ENCODE measurements around the gene ZNF91.
"Not testable (repeated sequence)": the region's sequence is repeated elsewhere in the genome, so short reads cannot be mapped to it uniquely, and the experiment has no call there.

The ZNF91 gene

DNA sequence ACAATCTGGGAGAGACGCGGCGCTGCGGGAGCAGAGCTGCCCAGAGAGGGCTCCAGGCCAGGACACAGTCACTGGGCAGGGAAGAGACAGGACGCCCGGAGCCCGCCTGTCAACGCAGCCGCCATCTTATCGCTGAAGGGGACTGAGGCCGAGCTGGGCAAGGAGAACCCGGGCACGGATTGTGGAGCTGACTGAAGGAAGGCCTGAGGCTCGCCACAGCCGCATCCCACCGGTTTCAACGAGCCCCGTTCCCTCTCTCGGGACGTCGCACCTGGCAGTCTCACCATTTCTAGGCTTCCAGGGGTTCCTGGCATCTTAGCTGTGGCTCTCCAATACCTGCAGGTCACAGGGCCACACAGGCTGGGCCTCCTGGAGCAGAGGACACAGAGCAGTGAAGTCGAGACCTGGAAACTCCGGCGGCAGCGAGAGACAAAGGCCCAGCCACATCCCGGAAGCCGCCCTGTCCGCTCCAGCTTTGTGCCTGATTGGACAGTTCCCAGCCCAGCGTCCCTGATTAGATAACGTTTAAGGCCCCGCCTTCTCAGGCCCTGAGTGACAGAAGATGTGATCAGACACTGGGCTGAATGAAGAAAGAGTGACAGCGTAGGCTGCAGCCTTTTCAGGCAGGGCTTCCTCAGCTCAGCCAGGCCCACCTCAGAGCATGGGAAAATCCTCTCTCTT lies at the start of gene ZNF91:
Gene ZNF91, minus strand, starts transcription at position 431 of the 681 bp plus-strand sequence. Its CDS starts 117 bp downstream, at position 314.
- DNase-seq = peak; percentile 97

DNA sequence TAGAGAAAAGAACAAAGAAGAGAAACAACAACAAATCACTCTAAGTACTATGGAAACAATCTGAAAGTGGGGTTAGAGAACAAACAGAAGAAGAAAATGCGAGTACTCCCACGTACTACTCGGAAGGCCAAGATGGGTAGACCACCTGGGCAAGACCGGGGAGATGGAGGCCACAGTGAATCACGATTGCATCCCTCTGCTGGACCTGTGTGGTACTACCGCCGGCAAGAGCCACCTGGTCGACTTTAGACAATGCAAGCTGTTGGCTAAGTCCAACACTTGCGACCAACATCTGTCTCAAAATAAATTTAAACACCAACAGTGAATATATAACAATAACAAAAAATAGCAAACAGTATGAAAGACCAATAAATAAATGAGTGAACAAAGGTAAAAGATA lies 45.5 kb upstream of the ZNF91 start:
- DNase-seq = no peak

DNA sequence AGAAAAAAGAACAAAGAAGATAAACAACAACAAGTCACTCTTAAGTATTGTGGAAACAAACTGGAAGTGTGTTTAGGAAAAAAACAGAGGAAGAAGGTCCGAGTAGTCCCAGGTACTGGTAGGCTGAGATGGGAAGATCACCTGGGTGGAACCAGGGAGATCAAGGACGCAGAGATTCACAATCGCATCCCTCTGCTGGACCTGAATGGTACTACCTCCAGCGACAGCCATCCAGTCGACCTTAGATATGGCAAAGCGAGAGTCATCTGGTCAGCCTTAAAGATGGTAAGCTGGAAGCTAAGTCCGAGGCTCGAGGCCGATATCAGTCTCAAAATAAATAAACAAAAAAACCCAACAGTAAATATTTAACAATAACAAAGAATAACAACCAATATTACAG lies 44.9 kb upstream of the ZNF91 start:
- no peak for DNase-seq

DNA sequence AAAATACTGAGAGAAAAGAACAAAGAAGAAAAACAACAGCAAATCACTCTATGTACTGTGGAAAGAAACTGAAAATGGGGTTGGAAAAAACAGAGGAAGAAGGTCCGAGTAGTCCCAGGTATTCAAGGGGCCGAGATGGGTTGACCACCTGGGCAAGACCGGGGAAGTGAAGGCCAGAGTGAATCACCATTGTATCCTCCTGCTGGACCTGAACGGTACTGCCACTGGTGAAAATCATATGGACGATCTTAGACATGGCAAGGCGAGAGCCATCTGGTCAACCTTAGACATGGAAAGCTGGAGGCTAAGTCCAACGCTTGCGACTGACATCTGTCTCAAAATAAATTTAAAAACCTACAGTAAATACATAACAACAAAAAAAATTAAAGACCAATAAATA lies 44.4 kb upstream of the ZNF91 start:
- DNase-seq = no peak

DNA sequence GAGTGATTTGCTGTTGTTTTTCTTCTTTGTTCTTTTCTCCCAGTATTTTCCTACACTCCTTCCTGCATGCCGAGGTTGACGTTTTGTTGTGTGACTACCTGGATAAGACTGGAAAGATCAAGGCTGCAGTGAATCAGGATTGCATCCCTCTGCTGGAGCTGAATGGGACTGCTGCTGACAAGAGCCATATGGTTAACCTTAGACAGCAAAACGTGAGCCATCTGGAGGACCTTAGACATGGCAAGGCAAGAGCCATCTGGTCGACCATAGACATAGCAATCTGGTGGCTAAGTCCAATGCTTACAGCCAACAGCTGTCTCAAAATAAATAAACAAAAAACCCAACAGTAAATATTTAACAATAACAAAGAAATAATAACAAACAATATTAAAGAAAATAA lies 42.6 kb upstream of the ZNF91 start:
- DNase-seq = no peak

DNA sequence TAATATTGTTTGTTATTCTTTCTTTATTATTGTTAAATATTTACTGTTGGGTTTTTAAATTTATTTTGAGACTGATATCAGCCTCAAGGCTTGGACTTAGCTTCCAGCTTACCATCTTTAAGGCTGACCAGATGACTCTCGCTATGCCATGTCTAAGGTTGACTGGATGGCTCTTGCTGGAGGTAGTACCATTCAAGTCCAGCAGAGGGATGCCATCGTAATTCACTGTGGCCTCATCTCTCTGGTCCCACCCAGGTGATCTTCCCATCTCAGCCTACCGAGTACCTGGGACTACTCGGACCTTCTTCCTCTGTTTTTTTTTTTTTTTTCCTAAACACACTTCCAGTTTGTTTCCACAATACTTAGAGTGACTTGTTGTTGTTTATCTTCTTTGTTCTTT lies 41.7 kb upstream of the ZNF91 start:
- DNase-seq = no peak

DNA sequence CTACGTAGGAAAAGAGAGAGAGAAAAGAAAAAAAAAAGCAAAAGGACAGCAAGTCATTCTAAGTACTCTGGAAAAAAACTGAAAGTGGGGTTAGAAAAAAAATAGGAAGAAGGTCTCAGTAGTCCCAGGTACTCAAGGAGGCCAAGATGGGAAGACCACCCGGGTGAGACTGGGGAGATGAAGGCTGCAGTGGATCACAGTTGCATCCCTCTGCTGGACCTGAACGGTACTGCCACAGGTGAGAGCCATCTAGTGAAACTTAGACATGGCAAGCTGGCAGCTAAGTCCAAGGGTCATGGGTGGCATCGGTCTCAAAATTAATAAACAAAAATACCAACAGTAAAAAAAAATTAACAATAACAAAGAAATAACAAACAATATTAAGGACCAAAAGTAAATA lies 41.0 kb upstream of the ZNF91 start:
- no peak for DNase-seq

DNA sequence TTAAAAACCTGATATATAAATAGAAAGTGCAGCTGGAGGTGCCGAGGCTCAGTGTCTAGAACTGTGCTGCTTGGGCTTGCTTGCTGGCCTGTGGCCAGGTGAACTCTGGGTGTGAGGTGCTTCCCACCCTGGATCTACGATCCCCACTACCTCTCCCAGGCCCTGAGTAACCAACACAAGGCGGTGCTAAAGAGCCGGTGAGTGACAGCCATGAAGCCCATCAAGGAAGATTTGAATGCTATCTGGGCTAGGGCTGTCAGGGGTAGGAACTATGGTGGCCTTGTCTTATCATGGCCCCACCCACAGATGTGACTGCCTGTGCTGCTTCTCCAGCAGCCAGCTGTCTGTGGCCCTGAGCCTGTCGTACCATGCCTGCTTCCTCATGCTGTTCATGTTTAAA lies 25.6 kb upstream of the ZNF91 start:
- no peak for DNase-seq

DNA sequence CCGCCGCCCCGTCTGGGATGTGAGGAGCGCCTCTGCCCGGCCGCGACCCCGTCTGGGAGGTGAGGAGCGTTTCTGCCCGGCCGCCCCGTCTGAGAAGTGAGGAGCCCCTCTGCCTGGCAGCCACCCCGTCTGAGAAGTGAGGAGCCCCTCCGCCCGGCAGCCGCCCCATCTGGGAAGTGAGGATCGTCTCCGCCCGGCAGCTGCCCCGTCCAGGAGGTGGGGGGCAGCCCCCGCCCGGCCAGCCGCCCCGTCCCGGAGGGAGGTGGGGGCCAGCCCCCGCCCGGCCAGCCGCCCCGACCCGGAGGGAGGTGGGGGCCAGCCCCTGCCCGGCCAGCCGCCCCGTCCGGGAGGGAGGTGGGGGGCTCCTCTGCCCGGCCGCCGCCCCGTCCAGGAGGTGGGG lies 24.0 kb upstream of the ZNF91 start:
- not testable (repeated sequence) for DNase-seq

DNA sequence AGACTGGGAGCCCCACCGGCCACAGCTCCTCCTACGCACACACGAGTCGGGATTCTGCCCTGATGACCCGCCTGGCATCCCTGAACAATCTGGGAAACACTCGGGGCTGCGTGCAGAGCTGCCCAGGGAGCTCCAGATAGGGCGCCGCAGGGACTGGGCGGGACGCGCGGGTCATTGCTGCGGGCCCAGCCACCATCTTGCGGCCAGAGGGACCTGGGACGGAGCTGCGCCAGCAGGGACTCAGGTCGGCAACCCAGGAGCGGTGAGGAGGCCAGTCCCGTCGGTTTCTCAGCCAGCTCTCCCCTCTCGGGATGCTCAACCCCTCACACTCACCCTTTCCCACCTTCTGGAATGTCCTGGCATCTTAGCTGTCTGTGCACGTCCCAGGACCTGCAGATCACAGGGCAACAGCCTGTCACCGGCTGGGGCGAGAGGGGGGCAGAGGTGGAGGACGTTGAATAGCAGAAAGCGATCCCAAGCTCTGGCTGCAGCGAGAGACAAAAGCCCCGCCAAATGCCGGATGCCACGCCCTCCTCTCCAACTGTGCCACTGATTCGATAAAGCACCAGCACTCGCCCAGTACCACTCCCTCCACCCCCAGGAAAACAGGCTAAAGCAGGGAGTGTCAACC lies 20.4 kb upstream of the ZNF91 start:
- no peak for DNase-seq

DNA sequence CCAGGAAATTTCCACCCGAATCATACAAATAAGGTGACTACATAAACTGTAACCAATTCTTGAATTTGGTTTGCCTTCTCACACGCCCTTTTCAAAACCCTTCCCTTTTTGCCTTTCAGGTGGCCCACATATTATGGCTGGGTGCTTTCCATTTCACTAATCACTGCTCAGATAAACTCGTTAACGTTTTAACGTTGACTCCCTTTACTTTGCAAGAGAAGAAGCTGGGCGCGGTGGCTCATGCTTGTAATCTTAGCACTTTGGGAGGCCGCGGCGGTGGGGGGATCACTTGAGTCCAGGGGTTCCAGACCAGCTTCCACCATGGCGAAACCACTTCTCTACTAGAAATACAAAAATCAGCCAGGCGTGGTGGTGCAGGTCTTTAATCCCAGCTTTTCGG lies 19.8 kb upstream of the ZNF91 start:
- DNase-seq = no peak

DNA sequence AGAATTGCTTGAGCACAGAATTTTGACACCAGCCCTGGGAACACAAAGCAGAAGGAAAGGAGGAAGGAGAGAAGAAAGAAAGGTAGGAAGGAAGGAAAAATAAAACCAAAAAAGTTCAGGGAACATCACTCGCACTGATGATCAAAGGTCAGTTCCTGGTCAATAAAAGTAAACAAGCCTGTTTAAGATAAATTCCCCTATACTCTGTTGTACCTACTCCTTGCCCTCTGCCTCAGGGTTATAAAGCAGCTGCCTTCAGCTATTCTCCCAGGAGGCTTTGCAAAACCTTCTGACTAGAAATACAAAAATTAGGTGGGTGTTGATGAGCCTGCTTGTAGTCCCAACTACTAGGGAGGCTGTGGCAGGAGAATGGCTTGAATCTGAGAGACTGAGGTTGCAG lies 14.9 kb upstream of the ZNF91 start:
- DNase-seq = no peak

DNA sequence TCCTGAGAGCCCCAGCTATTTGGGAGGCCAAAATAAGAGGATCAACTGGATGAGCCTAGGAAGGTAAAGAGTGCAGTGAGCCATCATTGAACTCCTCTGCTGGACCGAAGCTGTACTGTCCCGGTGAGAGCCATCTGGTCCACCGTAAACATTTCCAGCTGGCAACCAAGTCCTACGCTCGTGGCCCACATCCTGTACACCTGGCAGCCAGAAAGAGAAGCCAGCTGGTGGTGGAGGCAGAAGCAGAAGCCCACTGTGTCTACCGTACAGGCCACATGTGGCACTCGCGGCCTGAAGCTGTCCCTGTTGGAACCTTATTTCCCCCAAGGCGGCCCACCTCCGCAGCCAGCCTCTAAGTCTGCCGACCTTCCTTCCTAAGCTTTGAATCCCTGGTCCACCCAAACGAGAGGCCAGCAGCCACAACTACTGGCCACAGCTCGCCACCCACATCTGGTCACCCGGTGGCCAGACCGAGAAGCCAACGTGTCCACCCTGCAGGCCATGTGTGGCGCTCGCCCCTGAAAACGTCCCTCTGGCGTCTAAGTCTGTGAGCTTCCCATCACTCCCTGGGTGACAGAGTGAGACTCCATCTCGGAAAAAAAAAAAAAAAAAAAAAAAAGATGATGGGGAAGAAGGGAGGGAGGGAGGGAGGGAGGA lies 14.2 kb upstream of the ZNF91 start:
- DNase-seq = no peak

DNA sequence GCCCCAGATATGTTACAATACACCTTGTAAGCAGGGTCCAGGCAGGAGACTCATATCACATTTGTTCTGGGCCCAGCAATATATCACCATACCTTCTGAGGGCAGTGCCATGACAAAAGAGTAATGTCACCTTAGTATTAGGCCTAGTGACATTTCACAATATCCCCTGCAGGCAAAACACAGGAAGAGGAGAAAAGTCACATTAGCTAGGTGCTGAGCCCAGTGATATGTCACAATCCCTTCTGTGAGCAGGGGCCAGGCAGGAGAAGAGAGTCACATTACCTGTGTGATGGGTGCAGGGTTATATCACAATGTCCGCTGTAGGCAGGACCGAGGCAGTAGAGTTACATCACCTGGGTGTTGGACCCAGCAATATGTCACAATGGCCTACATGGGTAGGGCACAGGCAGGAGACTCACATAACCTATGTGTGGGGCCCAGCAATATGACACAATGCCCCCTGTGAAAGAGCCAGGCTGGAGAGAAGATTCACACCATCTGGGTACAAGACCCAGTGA lies 12.4 kb upstream of the ZNF91 start:
- DNase-seq = no peak

DNA sequence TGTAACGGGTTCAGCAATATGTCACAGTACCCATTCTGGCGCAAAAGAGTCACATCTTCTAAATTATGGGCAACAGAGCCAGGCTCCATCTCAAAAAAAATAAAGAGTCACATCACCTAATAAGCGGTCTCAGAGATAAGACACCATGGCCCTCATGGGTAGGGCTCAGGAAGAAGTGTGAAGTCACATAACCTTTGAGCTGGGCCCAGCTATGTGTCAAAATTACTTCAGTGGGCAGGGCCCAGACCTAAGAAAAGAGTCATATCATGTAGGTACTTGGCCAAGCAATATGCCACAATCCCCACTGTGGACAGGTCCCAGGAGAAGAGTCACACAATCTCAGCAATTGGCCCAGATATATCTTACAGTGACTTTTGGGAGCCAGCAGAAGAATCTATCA lies 11.4 kb upstream of the ZNF91 start:
- no peak for DNase-seq

DNA sequence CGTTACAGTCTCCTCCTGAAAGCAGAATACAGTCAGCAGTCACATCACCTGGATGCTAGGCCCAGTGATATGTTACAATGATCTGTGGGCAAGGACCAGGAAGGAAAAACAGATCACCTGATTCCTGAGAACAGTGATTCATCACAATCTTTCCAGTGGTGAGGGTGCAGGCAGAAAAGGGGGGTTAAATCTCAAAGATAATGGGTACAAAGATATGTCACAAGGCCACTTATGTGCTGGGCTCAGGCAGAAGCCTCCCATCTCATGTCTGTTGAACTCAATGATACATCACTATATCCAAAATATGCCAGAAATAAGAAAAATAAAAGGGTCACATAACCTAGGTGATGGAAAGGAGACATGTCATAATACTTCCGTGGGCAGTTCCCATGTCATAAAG lies 10.8 kb upstream of the ZNF91 start:
- no peak for DNase-seq

DNA sequence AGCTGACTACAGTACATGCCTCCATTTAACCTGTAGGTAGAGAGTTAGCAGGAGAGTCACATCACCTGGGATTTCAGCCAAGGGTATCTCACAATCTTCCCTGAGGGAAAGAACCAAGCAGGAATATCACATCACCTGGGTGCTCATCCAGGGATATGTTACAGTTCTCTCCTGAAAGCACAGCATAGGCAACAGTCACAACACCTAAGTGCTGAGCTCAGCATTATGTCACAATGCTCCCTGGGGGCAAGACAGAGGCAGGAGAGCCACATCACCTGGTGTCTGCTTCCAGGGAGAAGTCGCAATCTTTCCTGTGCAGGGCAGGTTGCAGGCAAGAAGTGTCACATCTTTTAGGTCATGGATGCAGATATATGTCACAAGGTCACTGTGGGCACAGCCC lies 9.4 kb upstream of the ZNF91 start:
- no peak for DNase-seq

DNA sequence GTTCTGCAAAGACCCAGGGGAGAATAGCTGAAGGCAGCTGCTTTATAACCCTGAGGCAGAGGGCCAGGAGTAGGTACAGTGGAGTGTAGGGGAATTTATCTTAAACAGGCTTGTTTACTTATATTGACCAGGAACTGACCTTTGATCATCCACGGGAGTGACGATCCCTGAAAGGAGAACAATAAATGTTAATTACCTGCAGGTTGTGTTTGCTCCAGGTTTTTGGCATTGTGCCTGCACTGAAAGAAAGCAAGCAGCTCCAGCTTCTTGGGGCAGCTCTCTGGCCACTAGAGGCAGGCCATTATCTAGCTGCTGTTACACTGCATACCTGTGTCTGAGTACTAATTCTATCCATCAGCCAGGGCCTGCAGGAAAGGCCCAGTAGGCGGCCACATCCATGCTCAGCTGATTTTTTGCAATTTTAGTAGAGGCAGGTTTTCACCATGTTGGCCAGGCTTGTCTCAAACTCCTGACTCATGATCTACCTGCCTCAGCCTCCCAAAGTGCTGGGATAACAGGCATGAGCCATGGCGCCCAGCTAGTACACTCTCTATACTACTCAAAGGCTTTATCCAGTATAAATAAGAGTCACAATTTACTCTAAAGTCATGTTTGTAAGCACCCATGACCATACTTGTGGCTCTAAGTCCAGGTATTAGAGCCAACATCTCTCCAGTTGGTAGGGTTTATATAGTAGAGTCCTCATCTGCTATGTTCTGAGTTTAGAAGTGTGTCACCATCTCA lies 8.5 kb upstream of the ZNF91 start:
- no peak for DNase-seq

DNA sequence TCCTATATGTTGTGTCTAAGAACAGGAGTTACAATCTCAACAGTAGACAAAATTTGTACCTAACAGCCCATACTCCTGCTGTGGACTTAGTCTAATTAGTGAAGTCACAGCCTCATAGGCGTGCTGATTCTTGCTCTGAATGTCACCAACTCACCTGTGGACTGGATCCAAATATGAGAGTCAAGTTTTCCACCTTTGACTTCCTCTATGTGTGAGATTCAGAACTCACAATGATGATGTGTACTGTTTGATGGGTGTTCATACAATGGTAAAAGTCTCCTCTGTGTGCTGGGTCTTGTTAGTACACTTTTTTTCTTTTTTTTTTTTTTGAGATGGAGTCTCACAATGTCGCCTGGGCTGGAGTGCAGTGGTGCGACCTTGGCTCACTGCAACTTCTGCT lies 7.8 kb upstream of the ZNF91 start:
- no peak for DNase-seq

DNA sequence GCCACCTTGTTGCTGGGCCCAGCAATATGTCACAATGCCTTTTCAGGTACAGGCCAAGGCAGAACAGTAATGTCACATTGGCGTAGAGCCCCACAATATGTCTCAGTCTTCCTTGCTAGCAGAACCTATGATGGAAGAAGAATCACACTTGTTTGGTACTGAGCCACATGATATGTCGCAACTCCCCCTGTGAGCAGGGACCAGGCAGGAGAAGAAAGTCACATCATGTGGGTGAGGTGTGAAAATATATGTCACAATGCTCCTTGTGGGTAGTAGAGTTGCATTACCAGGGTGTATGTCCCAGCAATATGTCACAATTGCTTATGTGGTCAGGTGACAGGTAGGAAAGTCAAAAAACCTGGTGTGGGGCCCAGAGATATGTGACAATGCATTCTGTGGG lies 7.1 kb upstream of the ZNF91 start:
- no peak for DNase-seq

DNA sequence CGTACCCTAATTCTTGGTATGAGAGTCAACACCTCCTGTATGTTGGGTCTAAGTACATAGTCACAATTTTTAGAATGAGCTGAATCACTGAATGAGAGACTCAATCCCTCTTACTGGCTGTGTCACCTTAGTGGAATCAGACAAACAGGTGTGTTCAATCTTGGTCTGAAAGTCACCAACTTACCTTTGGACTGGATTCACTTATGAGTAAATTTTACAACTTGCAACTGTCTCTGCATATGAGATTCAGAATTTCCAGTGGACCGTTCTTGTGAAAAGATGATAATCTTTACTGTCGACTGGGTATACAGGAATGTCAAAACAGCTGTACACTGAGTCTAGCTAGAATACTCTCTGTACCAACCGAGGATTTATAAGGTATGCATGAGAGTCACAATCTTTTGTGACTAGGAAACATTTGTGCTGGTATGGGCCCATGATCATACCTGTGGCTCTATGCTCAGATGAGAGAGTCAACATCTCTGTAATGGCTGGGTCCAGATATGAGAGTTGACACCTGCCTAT lies 5.9 kb upstream of the ZNF91 start:
- no peak for DNase-seq

DNA sequence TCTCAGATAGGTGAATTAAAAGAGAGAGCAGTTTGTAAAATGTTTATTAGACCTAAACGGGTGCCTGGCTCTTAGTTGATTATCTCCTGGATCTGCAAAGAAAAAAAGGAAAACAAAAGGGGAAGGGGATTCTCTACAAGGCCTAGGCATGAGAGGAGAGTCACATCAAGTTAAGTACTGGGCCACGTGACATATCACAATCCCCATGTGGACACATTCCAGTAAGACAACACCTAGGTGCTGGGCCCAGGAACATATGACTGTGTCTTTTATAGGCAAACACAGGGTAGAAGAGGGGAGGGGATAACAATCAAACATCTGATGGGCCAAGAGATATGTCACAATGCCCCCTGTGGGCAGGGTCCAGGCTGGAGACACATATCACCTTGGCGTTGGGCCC lies 4.2 kb upstream of the ZNF91 start:
- no peak for DNase-seq

DNA sequence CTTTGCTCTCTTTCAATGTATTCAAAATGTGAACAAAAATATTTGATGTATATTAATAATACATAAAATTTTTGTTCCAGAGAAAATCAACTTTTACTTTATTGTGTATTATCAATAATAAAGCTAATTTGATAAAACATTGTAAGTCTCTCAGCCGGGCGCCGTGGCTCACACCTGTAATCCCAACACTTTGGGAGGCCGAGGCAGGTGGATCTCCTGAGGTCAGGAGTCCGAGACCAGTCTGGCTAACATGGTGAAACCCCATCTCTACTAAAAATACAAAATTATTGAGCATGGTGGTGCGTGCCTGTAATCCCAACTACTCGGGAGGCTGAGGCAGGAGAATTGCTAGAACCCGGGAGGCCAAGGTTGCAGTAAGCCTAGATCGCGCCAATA lies 449 bp upstream of the ZNF91 start:
- not testable (repeated sequence) for DNase-seq

All from NCI-H1105 (cell line).